HUDEP-2 (cell line): ENCODE measurements around the gene CCDC182.

Experiments
- DNase-seq, 76 experiments: peaks; one replicate each; lab custom pipeline; 2025; ENCODE audit not compliant: unreplicated experiment in 76 of 76; lab: John Stamatoyannopoulos, UW

CCDC182 gene

GRCh38 chr17:57758654-57759053, 13.6 kb upstream of the CCDC182 start:
- no peak for DNase-seq

- DNase-seq: no peak
Observed at GRCh38 chr17:57757735-57758134, 12.6 kb upstream of the CCDC182 start.

GRCh38 chr17:57756951-57757350, 11.9 kb upstream of the CCDC182 start:
- no peak for DNase-seq

GRCh38 chr17:57755480-57756070, 10.5 kb upstream of the CCDC182 start:
- no peak for DNase-seq

DNA sequence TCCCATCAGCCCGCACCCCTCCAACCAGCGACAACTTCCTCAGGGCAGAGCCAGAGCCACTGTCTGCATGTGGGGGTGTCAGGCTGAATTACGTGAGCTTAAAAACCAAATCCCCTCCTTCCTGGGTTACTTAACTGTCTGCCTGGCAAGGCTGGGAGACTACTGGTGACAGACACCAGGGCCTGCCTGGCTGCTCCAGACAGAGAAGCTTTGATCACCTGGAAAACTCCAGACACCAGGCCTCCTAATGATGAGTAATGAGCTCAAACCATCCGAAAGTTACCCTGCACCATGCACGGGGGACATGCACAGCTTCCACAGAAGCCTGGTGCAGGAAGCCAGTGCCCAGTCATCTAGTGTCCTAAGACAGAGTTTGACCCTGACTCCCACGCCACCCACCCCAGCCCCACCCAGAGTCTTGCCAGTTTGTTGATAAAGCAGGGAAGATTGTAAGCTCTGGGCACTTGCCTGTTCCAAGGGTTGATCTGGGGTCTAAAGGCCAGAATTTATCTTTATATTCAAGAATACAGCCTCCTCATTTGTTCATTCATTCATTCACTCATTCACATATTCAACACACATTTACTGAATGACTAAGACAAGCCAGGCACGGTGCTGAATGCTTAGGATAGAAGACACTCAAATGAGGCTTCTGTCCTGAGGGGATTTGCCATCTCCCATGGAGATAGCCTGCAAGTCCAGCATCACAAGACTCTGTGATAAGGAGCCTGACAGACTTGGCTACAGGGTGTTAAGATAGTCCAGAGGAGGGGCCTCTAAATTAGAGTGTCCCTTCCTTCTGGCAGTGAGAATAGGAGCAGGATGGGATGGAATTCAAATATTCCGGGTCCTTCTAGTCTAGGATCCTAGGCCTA, 7.2 kb upstream of the CCDC182 start:
- peak in 19 of 76 experiments; percentile 4 to 42 (median 11) for DNase-seq

DNA sequence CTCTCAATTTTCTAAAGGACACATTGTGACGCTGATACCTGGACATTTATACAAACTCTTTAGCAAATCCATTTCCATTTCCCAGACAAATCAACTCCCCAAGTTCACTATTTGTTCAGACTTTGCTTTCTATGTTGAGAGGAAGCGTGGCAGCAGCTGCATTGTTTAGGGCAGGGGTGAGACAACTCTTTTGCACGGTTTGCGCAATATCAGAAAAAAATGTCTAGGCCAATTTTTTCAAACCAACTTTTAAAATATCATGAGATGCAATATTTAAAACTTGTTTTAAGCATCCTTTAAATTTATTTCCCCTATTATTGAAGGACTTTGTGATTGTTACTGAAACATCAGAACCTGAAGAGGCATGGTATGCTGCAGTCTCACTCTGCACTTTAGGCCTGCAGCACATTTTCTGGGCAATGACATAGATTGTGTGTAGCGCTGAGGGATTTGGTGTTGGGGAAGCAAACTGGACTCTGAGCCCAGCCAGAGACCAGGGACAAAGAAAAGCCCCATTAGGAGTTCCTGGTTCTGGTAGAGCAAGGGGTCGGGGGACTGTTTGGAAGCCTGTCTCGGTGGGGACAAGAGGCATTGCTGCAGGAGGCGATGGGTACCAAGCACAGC, 6.4 kb upstream of the CCDC182 start:
- DNase-seq: no peak

DNA sequence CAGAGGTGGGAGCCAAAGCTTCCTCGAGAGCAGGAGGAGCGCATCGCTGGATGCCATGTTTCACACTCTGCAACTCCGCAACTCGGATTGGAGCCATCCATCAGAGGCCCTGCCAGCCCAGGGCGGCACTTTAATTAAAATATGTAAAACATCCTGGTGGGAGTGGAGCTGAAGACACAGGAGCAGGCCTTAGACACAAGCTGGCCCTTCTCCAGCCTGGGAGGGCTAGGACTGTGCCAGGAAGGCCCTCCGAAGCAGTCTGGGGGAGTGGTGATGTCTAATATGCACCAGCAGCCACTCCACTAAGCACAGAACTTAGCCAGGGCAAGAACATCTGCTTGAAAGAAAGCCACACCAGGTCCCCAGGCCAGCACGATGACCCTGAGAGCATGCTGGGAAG, 5.8 kb upstream of the CCDC182 start:
- DNase-seq: no peak

DNA sequence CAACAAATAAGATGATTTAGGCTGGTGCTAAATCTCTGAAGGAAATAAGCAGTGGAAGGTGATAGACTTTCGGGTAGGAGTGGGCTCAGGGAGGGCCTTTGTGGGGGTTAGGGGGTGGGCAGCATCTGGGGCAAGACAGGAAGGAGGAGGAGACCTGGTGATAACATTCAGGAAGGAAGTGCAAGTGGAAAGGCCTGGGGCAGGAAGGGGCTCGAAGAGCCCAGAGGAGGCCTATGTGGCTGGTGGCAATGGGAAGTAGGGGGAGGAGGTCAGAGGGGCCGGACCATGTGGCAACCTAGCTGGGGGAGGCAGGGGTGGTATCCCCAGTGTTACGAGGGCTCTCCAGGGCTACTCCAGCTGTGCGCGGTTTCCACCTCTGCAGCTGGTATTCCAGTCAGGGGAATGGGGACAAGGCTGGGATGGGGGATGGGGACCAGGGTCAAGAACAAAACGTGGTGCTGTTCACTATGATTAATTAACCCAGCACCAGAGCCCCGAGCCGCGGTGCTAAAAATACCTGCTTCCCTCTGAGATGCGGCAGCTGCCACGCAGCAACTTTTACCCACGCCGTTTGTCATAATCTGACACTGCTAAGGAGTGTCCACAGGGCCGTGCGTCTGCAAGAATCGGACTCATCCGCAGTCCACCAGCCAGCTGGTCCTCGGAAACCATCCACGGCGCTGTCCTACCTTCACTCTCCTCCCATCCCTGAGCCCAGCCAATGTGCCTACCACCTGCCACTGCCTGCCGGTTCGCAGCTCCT, 5.2 kb upstream of the CCDC182 start:
- no peak for DNase-seq

DNA sequence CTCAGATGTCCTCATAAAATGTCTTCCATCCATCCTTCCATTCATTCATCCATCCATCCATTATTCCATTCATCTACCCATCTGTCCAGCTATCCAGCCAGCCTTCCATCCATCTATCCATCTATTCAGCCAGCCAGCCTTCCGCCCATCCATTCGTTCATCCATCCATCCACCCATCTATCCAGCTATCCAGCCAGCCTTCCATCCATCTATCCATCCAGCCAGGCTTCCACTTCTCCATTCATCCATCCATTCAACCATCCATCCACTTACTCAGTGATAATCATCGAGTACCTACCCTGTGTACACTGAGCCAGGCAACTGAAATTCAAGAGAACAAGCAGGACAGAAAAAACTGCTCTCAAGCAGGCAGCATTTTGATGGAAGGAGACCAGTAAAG, 4.6 kb upstream of the CCDC182 start:
- DNase-seq: no peak

DNA sequence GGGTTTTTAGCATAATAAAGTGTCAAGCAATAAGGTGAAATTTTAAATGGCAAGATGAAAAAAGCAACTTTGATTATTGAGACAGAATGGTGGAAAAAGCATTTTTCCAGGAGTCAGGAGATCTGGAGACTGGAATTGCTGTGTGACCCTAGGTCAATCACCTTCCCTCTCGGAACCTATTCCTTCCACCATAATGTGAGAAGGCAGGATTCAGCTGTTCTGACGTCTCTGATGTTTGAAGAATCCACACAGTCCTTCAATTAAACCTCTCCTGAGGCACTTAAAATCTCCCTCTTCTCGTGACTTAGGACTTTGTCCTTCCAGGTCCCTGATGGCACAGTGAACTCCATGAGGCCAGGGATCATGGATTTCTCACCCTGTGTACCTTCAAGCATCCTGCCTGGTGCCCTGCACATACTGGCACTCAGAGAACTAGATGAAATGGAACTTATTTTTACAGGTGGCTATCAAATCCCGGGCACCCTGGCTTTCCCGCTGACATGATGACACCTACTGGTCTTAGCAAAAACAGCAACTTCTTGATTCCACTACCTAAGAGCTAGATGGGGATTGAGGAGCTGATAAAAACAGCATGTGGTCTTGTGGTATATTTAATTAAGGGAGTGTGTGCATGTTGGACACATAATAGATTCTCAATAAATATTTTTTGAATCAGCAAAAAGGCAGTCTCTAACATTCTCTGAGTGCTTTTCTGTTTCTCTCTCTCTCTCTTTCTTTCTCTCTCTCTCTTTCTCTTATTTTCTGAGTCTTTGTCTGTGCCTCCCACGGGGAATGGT, 2.3 kb upstream of the CCDC182 start:
- DNase-seq: peak in 21 of 76 experiments; percentile 3 to 51 (median 17)

GRCh38 chr17:57746221-57746620, 1.1 kb upstream of the CCDC182 start:
- DNase-seq: no peak

- DNase-seq: no peak
Observed at GRCh38 chr17:57744195-57745170, 616 bp downstream of the CCDC182 start.

- DNase-seq: no peak
Observed at GRCh38 chr17:57740235-57740528, 4.9 kb downstream of the CCDC182 start.

- peak in 15 of 76 experiments; percentile 3 to 34 (median 15) for DNase-seq
Observed at GRCh38 chr17:57739402-57740234, 5.5 kb downstream of the CCDC182 start.

DNA sequence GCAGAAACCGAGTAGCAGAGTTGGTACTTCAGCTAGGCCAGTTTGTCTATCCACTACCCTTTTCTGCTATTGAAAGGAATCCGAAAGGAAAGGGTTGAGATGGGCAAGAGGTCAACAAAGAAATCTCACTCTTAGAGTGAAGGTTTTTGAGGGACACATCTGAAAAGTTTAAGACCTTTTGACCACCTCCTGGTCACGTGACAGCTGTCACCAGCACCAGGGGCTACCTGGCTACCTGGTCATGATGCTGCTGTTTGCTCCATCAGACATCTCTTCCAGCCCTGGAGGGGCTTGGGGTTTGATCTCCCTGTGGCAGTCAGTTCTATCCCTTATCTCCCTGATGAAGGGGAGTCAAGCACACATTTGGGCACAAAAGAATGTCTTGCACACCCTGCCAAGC, 7.6 kb downstream of the CCDC182 start:
- no peak for DNase-seq

GRCh38 chr17:57735707-57736106, 9.4 kb downstream of the CCDC182 start:
- peak in 3 of 76 experiments; percentile 5 to 11 (median 8) for DNase-seq

DNA sequence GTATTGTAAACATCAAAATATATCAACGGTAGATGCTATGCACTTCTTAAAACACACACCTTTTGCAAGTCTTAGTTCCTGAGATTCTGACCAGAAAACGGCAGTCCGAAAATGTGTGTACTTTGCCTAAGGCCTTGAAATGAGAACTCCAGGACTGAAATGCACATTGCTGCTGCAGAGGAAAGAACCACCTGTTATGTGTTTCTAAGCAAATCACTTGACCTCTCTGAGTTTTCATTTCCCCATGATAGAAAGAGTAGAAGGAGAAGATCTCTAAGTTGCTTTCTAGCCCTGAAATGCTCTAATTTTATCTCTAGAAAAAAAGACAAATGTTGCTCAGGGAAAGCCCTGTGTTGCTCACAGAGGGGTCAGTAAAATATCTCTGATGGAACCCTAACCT, 9.9 kb downstream of the CCDC182 start:
- no peak for DNase-seq

DNA sequence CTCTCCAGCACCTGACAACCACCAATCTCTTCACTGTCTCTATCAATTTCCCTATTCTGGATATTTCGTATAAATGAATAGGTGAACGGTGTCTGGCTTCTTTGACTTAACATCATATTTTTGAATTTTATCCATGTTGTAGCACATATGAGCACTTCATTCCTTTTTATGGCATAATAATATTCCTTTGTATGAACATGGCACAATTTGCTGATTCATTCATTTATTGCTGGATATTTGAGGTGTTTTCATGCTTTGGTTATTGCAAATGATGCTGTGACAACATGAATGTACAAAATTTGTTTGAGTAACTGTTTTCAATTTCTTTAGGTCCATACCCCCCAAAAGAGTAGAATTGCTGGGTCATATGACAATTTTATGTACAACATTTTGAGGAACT, 12.0 kb downstream of the CCDC182 start:
- DNase-seq: no peak
